ENCODE measurements around the gene NDUFS7. TPM values are rescaled to one million over a fixed set of nuclear protein-coding genes. Genes with fewer than 3 reads are reported as not detected.

Gene NDUFS7
- total and polyA plus RNA-seq, 2 experiments from 2014 or later = 264 to 455 TPM

DNA sequence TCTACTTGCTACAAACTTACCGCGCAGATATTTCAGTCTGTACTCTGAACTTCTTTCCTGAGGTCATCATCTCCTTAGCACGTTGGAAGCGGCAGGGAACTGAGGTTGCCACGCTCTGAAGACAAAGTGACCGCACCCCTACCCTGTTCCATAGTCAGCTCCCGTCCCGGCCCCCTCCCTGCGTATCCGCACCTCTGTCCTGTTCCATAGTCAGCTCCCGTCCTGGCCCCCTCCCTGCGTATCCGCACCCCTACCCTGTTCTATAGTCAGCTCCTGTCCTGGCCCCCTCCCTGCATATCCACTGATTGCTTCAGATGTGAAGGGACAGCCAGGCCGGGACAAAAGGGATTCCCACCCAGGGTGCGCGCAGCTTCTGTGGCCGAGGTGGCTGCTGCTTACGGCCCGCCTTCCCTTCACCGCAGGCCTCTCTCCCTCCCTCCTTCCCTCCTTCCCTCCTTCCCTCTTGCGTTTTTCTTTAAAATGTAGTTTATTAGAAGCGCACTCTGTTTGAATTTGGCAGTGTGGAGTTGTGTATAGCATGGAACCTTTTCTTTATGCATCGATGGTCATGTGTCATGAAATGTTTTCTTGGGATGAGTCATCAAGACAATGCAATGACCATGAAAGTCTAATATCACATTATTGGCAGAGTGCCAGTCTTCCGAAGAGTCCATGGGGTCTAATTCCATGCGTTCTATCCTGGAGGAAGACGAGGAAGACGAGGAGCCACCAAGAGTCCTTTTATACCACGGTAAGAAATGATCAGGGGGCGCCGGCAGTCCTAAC is 21.9 kb upstream of the NDUFS7 start:
- peak in 1 of 2 donors; percentile 82 for DNase-seq (ENCODE audit: low read depth in 1 of 2, low spot score in 1 of 2)
- peaks cover 3% of the 10 kb centered on the region for H3K4me1 ChIP-seq (ENCODE audit: low read depth)
- TF ChIP-seq, protein P1, sequence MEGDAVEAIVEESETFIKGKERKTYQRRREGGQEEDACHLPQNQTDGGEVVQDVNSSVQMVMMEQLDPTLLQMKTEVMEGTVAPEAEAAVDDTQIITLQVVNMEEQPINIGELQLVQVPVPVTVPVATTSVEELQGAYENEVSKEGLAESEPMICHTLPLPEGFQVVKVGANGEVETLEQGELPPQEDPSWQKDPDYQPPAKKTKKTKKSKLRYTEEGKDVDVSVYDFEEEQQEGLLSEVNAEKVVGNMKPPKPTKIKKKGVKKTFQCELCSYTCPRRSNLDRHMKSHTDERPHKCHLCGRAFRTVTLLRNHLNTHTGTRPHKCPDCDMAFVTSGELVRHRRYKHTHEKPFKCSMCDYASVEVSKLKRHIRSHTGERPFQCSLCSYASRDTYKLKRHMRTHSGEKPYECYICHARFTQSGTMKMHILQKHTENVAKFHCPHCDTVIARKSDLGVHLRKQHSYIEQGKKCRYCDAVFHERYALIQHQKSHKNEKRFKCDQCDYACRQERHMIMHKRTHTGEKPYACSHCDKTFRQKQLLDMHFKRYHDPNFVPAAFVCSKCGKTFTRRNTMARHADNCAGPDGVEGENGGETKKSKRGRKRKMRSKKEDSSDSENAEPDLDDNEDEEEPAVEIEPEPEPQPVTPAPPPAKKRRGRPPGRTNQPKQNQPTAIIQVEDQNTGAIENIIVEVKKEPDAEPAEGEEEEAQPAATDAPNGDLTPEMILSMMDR (IDR thresholded peaks at IDR 0.05; ENCODE audit: low read depth, low read length) = no peak

DNA sequence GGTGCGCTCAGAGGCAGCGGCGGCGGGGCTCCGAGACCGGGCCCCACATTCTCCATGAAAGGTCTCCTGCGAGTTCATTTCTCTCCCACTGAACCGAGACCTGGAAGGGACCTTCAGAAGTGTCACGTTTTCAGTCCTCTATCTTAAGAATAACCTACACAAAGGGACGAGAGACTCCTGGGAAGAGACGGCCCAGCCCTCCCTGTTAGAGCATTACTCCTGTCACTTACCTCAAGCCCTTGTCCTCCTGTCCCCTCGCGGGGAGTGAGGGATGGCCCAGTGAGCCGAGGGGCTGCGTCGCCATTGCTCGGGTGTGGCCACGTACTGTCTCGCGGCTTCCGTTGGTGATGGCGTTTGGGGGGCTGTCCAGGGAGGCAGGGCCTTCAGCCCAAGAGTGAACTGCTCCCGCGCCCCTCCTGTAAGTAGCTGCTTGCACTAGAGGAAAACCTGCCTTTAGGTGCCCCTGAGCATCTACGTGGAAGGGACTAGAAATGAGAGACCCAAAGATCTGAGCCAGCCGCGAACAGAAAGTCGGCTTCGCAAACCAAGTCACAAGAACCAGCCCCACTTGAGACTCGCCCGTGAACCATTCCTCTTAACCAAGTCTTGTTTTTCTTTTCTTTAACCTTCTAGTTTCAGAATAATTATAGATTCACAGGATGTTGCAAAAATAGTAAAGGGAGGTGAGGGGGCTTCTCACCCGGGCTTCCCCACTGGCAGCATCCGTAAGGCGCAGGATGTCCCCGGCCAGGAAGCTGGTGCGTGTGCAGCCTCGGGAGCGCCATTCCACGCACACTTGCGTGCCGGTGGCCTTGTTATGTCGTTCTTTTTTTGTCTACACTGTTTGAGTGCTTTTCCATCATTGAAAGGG is 21.1 kb upstream of the NDUFS7 start:
- no peak overlapping the region for H3K4me3 ChIP-seq
- no peaks in the 10 kb centered on the region for H3K27me3 ChIP-seq
- TF ChIP-seq, protein P1 (IDR thresholded peaks at IDR 0.05; ENCODE audit: low read depth, low read length) = no peak
- peaks cover 37% of the 10 kb centered on the region for H3K36me3 ChIP-seq
- peaks cover 11% of the 10 kb centered on the region for H3K4me1 ChIP-seq (ENCODE audit: low read depth)
- no peak for DNase-seq (ENCODE audit: low read depth in 1 of 2, low spot score in 1 of 2)
- no peak overlapping the region for H3K27ac ChIP-seq
- no peaks in the 10 kb centered on the region for H3K9me3 ChIP-seq (ENCODE audit: low read depth)

More for the DNA sequence above, 21.9 kb upstream of the NDUFS7 start:
- Histone ChIP-seq H3K4me3 (no peak overlapping the region), H3K27me3 (no peaks in the 10 kb centered on the region), H3K36me3 (peaks cover 29% of the 10 kb centered on the region), H3K27ac (no peak overlapping the region), H3K9me3 (ENCODE audit: low read depth) (no peaks in the 10 kb centered on the region)

DNA sequence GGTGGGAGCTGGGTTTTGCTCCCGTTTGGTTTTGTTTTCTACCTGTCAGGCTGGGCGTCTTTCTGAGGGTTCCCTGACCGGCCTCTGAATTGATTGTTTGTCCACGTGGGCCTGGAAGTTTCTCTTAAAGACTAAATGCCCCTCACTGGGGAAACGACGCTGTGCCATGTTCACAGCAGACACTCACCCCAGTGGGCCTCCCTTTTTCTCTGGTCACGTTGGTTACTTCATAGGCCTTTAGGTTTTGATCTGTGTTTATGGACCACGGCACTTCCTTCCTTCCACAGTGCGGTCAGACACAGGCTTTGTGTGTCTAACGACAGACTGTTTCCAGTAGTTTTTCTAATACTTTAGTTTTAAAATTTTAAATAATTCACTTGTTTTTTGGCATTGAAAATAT is 20.1 kb upstream of the NDUFS7 start:
- Histone ChIP-seq H3K27ac (no peak overlapping the region), H3K27me3 (no peaks in the 10 kb centered on the region), H3K4me3 (no peak overlapping the region), H3K4me1 (ENCODE audit: low read depth) (peaks cover 11% of the 10 kb centered on the region), H3K36me3 (peaks cover 34% of the 10 kb centered on the region), H3K9me3 (ENCODE audit: low read depth) (no peaks in the 10 kb centered on the region)
- no peak for DNase-seq (ENCODE audit: low read depth in 1 of 2, low spot score in 1 of 2)
- TF ChIP-seq, protein P1 (IDR thresholded peaks at IDR 0.05; ENCODE audit: low read depth, low read length) = no peak

DNA sequence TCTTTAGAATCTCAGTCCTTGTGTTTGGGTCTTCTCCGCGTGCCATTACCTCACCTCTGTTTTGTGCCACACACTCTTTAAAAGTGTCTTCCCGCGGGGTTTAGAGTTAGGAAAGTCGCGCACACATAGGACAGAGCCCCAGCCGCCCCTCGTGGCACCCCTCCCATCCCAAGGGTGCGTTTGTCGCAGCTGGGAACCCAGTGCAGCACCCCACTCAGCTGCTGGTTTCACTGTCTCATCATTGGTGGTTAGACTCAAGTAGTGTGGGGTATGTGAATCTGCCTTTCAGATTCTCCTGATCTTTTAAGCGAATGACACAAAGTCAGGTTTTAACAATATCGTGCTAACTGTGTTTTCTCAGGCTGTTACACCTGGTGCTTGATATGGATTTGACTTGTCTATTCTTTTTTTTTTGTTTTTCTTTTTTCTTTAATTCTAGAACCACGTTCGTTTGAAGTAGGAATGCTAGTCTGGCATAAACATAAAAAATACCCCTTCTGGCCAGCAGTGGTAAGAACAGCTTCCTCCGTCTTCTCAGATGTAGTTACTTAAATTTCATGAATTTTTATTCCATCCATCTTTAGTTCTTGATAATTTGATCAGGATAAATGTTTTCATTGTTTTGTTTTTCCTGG is 19.5 kb upstream of the NDUFS7 start:
- peak in 1 of 2 donors; percentile 16 for DNase-seq (ENCODE audit: low read depth in 1 of 2, low spot score in 1 of 2)
- H3K4me3 ChIP-seq = no peak overlapping the region
- H3K4me1 ChIP-seq (ENCODE audit: low read depth) = peaks cover 11% of the 10 kb centered on the region
- no peak overlapping the region for H3K27ac ChIP-seq
- TF ChIP-seq, protein P1 (IDR thresholded peaks at IDR 0.05; ENCODE audit: low read depth, low read length) = no peak
- no peaks in the 10 kb centered on the region for H3K9me3 ChIP-seq (ENCODE audit: low read depth)
- H3K36me3 ChIP-seq = peaks cover 32% of the 10 kb centered on the region
- no peaks in the 10 kb centered on the region for H3K27me3 ChIP-seq
